ENCODE measurements around the gene PIK3C2B.

PIK3C2B gene

GRCh38 chr1:204461331-204462228 lies 33.0 kb downstream of the PIK3C2B start:
- DNase-seq (ENCODE audit: low spot score) = no peak

DNA sequence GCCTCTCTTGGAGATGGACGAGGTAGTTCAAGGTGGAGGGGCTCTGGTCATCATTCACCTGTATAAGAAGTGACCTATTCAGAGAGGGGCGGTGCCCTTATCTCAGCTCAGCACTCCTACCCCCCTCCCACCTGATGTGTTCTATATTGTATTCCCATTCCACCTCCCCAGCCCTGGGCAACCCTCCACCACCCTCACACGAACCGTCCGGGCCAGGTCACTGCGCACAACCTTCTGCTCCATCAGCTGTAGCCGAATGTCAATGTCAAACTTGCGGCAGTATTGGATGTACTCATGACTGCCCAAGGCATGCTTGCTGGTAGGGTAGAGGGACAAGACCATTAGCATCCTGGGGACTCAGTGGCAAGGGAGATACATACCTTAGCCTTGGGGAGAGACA lies 34.3 kb downstream of the PIK3C2B start:
- no peak for DNase-seq (ENCODE audit: low spot score)

DNA sequence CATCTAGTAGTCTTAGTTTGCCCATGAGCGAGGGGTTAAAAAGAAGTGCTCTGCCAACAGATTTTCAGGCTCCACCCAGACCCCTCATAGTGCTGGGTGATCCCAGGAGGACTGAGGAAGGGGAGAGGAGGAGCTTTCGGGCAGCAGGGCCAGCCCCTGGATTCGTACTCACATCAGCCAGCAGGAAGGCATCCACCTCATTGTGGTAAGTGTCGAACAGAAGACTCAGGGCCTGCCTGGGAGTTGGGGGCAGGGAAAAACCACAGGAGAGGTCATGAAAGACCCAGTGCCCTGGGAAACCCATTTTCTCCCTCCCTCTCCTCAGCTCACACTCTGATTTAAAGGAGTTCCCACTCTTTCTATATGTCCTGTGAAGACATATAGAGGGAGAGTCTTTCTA lies 34.9 kb downstream of the PIK3C2B start:
- no peak for DNase-seq (ENCODE audit: low spot score)

- no peak for DNase-seq (ENCODE audit: low spot score)
Observed at GRCh38 chr1:204457666-204458065, 36.9 kb downstream of the PIK3C2B start.

DNA sequence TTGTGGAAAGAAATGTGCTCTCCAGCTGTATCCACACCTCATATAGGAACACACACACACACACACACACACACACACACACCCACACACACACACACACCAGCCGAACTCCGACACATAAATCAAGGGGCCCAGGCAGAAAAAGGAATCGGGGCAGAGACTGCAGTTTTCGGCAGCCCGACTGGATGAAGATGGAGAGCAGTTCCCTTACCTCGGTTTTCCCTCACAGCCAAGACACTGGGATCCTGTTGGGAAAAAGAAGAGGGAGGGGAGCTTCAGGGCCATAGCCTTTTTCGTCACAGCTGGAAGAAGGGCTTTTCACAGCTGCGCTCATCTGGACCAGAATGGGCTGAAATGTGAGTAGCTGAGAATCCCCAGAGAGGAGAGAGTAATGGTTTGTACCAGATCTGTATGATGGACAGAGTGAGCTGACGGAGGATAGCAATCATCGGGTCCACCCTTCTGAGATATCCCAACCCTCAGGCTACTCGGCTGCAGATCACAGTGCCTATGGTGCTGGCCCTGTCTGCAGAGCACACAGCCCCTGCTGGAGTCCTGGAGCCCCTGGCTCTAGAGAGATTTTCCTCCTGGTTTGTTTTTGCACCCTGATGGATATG lies 37.7 kb downstream of the PIK3C2B start:
- no peak for DNase-seq (ENCODE audit: low spot score)

DNA sequence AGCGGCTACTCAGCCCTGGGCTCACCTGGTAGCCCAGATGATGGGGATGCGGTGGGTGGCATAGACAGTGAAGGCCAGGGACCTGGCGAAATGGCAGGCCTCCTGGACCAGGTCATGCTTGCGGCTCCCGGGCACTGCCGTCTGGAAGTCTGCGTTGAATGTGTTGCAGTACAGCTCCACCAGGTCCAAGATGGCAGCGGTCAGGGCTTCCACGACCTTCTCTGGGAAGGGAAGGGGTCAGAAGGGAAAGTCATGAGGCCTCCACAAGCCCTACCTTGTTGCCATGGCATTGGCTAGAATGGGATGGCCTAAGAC lies 38.8 kb downstream of the PIK3C2B start:
- no peak for DNase-seq (ENCODE audit: low spot score)

DNA sequence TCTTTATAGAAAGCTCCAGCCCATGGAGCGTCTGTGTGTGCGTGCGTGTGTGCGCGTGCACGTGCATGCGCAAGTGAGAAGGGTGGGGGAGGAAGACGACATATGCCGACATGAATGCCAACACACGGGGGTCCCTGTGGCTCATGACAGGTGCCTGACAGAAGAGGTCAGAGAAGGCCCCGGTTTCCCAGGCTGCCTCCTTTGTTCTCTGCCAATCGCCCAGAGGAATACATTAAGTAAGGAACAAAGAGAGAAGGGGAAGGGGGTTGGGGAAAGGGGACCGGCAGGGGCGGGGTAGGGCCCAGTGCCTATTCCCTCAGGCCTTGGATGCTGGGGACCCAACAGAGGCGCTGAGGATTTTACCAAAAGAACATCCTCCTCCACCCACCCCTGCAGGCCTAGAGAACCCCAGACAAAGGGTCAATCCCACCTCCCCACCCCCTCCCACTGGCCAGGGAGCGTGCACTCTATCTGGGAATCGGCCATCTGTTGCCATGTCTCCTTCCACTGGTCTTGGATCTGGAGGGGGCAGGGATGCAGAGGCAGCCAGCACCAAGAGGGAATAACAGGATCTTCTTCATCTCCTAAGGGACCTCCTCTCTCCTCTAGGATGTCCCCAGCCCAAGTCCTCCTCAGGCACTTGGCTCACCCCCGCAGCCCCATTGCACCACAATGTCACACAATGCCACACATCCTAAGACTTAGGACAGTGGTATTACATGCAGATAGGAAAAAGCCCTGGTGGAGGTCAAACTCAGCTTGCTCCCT lies 39.4 kb downstream of the PIK3C2B start:
- DNase-seq (ENCODE audit: low spot score) = no peak

DNA sequence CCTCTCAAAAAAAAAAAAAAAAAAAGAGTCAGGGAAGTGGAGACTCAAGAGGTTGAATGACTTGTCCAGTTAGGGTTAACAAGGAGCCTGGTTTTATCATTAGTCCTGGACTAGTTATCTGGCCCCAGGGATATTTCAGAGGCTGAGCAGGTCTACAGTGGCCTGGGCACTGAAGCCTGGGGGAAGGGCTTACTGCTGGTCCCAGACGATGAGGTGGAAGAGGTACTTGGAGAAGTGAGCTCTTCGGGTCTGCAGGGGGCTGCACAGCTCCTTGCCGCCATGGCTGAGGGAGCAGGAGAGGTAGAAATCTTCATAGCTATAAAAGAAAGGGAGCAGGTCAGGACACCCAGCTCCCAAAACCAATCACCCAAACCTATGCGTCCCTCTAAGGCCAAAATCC lies 40.1 kb downstream of the PIK3C2B start:
- no peak for DNase-seq (ENCODE audit: low spot score)

DNA sequence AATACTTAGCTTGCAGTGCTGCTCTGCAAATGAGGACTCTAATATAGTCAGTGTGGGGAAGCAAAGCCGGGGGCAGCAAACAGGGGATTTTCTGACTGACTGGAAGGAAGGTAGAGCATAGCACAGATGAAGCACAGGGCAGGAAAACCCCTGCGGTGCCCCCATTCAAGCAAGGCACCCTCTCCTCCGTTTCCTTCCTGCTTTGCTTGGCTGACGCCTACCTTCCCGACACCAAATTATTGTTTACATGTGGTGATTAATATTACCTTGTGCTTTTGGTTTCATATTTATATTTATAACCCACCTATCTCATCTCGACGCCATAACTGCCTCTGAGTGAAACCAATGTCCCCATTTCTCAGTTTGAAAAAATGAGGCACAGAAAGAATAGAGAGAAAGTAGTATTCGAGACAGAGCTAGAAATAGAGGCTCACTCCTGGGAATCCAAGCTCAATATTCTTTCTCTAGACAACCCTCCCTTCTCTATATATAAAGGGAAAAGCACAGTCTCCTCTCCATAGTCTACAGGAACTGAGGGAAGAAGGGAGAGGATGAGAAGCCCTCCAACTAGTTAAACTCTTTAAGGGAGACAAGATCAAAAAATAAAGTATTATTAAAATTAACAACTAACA lies 41.3 kb downstream of the PIK3C2B start:
- DNase-seq (ENCODE audit: low spot score) = no peak

- no peak for DNase-seq (ENCODE audit: low spot score)
Observed at GRCh38 chr1:204451352-204452124, 43.1 kb downstream of the PIK3C2B start.

DNA sequence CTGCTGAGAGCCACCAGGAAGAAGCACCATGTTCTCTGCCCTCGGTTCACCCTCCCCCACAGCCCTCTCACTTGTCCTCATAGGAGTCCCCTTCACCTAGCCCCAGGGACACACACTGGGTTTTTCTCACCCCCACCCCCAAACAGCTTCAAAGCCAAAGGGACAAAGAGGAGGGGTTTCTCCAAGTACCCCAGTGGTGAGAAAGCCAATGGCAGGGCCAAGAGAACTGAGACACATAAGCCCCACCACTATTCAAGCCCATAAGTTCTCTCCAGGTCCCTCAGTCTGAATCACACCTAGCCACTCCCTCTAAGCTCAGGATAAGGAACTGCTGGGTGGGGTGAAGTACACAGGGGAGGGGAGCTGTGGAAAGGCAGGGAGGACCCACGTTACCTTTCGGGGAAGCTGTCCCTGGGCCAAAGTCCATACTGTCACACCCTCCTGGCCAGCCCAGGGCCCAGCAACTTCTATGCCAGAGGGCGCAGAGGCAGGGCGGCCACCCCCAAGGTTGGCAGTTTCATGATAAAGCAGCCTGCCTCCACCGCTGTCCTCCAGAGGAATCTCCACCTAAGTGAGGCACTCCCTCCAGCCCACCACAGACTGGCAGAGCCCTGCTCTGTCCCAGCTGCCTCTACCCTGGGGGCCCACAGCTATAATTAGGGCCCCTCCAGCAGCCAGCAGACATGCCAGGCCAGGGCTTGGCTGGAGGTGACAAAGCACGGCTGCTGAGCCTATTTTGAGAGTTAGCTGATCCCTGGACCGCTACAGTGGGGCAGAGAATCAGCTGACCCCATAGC lies 43.9 kb downstream of the PIK3C2B start:
- peak; percentile 96 for DNase-seq (ENCODE audit: low spot score)

DNA sequence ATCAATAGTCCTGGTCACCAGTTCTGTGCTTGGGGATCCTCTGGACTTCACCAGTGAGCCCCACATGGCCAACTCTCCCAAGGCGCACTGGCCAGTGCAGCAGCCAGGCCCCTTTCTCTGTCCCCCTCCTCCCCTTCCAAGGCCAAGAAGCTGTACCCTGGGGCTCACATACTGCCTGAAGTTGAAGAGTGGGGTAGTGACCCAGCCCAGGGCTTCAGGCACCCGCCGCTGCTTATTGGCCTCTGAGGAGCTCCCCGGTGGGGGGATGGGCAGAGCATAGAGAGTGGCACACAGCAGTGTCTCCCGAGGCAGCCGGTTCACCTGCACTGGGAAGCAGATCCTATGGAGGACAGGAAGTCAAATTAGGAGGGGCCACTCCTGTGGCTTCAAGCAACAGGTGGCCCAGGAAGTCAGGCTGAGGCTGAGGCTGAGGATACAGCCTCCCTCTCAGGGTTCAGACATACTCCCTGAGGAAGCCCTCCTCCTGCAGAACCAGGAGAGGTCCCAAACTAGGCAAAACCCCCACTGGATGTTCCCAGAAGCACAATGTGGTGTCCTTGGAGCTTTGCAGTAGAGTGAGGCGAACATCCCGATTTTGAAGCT lies 44.8 kb downstream of the PIK3C2B start:
- DNase-seq (ENCODE audit: low spot score) = no peak

DNA sequence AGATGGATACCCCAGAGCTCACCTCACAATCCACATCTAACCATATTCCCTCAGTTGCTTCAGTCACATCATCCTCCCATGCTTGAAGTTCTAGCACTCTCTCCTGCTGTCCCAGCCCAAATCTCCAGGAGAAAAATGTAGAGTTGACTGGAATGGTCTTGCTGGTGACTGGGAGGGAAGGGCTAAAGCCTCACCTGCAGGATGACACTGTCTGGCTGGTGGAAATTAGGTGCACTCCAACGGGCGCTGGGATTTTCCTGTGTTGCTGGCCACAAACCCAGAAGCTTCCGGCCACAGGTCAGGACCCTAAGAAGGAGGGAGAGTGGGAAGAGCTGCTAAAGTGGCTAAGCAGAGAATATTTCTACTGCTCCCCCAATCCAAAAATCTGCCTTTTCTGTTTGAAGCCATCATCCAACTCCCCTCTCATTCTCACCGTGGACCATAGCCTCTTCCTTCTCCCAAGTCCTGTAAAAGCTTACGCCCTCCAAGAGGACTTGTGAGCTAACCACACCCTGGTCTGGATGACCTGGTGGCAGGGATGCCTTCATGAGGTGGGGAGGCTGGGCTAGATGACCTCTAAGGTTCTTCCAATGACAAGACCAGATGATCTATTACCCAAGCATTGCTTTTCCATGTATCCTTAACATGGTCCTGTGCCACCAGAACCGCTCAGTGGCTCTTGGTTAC lies 45.5 kb downstream of the PIK3C2B start:
- DNase-seq (ENCODE audit: low spot score) = no peak

DNA sequence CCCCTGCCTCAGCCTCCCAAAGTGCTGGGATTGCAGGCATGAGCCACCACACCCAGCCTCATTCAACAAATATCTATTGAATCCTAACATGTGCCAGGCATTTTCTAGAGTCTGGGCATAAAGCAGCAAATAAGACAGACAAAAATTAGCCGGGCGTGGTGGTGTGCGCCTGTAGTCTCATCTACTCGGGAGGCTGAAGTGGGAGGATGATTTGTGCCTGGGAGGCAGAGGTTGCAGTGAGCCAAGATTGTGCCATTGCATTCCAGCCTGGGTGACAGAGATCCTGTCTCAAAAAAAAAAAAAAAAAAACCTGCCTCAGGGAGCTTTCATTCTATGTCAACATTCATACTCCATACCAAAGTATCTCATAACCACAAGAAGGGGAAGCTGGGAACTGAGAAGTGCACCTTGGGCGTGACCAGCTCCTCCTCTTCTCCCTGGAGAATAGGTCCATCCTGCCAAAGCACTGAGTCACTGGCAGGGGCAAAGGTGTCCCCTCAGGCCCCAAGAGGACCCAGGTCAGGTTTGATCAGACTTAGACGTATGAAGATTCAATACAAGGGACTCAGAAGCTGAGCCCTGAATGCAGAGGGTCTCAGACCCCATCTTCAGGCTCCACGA lies 46.2 kb downstream of the PIK3C2B start:
- DNase-seq (ENCODE audit: low spot score) = peak; percentile 86

DNA sequence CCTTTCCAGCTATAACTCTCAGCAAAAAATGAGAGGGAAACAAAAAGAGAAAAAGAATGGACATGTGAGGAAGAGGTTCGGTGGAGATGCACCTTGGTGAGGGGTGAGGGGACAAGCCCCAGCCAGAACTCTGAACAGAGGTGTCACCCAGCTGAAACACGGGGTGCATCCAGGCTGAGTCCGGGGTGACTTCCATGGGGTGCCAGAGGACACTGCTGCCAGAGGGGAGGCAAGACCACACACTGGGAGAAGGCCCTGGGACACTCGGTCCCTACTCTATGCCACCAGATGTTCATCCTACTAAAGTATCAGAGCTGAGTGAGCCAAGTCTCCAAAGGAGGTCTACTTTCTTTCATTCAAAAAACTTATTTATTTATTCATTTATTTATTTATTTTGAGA lies 46.9 kb downstream of the PIK3C2B start:
- DNase-seq (ENCODE audit: low spot score) = no peak

DNA sequence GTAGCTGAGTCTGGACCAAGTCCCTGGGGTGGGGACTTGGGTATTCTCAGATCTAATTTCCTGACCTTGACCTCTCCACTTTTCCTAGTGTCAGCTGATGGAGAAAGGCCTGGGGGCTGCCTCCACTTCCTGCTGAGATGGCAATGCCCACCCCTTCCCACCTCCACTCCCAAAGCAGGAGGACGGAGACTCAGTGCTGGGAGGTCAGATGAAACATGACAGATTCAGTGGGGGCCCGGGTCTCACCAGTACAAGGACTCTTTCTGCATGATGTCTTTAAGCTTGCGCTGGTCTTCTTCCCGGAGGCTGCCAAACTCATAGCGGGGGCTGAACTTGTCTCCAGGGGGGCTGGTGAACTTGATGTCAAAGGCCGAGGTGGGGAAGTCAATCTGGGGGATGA lies 47.4 kb downstream of the PIK3C2B start:
- DNase-seq (ENCODE audit: low spot score) = no peak

GRCh38 chr1:204446413-204447111 lies 48.0 kb downstream of the PIK3C2B start:
- DNase-seq (ENCODE audit: low spot score) = peak; percentile 50

DNA sequence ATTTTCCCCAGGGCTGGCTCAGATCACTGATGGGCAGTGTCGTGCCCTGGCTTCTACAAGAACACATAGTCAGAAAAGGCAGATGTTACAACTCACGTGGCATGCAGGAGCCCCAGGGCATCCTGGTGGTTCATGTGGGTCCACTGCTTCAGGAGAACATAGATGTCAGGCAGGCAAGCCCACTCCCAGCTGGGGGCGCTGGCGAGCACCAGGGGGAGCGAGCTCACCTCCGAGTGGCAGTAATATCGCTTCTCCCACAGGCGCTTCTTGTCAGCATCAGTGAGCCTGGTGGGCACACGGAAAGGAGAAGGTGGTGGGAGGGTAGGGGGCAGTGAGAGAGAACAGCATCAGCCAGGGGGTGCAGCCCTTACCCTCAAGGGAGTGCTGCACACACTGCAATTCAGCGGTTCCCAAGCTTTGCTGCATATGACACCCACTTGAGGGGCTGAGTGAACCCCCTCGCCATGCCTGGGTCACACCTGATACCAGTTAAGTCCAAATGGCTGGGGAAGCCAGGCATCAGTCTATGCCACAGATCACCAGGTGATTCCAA lies 48.7 kb downstream of the PIK3C2B start:
- DNase-seq (ENCODE audit: low spot score) = no peak

Measured in LoVo (cell line).